Stimulated activated memory B cell treated with anti-CD40 and anti-IgM and Interleukin-4, amounts not matched to agents 10 μg/mL and 1 μg/mL and 100 μg/mL, for 72 hours (primary cell): Measurements from ENCODE around the gene LRRC37A2.
"Not testable (repeated sequence)": the region's sequence is repeated elsewhere in the genome, so short reads cannot be mapped to it uniquely, and the experiment has no call there.

Experiments
- ATAC-seq: fragments of 150-1000 bp; cut with Tn5 transposase; 2 replicates; pipeline ENCODE4 v1.10.0; 2021
- H3K27ac Mint-ChIP-seq: one replicate; pipeline ENCODE4 v1.8.0; 2022; ENCODE audit warnings: mild to moderate bottlenecking, mixed read lengths
- H3K27me3 Mint-ChIP-seq: one replicate; pipeline ENCODE4 v1.8.0; 2022; ENCODE audit warnings: mixed read lengths
- H3K36me3 Mint-ChIP-seq: one replicate; pipeline ENCODE4 v1.8.0; 2022; ENCODE audit warnings: mixed read lengths
- H3K4me1 Mint-ChIP-seq: one replicate; pipeline ENCODE4 v1.8.0; 2022; ENCODE audit warnings: mixed read lengths
- H3K4me3 Mint-ChIP-seq: one replicate; pipeline ENCODE4 v1.8.0; 2022; ENCODE audit warnings: mild to moderate bottlenecking, moderate library complexity, mixed read lengths
- H3K9me3 Mint-ChIP-seq: one replicate; pipeline ENCODE4 v1.8.0; 2022; ENCODE audit warnings: mixed read lengths

LRRC37A2 gene

GRCh38 chr17:46512168-46512567 lies at the start of gene LRRC37A2:
Gene LRRC37A2, plus strand, starts transcription at chr17:46512468. Its CDS starts 245 bp downstream, at chr17:46512713.
- ATAC-seq, H3K4me1 Mint-ChIP-seq, H3K27ac Mint-ChIP-seq, H3K27me3 Mint-ChIP-seq, H3K36me3 Mint-ChIP-seq, H3K9me3 Mint-ChIP-seq, H3K4me3 Mint-ChIP-seq: not testable (repeated sequence)

- H3K4me3 Mint-ChIP-seq, H3K4me1 Mint-ChIP-seq, H3K27me3 Mint-ChIP-seq, H3K27ac Mint-ChIP-seq, H3K36me3 Mint-ChIP-seq, ATAC-seq, H3K9me3 Mint-ChIP-seq: not testable (repeated sequence)
Observed at GRCh38 chr17:46467618-46468017, 44.6 kb upstream of the LRRC37A2 start.

DNA sequence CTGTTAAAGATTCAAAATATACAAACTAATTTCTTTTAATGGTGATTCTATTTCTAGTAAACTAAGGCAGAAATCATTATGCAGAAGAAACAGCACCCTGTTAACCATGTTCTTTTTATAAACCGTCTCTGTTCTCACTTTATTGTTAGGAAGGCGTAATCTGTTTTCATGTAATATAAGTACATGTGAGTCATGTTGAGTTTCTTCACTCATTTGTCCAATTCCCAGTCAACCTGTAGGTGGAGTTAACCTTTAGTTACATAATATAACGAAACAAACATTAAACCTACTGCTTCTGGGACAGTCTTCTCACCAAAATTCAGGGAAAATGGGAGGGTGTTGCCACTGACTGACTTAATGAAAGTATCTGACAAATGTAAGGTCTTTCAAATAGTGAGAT lies 37.8 kb upstream of the LRRC37A2 start:
- ATAC-seq, H3K27me3 Mint-ChIP-seq, H3K36me3 Mint-ChIP-seq, H3K27ac Mint-ChIP-seq, H3K9me3 Mint-ChIP-seq, H3K4me3 Mint-ChIP-seq, H3K4me1 Mint-ChIP-seq: not testable (repeated sequence)

DNA sequence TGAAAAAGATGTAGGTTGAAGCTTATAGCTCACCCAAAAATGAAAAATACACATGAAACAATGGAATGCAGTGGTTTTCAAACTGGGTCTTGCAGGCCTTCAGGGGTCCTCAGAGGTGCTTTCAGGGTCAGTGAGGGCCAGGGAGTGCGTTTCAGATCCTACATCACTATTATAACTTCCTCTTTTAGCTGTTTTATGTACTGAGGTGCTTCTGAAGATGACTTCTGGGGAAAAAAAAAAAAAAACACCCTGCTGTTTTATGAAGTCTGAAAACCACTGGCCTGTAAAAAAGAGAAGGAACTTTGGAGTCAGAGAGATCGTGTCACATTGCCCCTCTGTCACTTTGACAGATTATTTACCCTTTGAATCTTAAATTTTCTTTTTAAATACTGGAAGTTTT lies 36.7 kb upstream of the LRRC37A2 start:
- not testable (repeated sequence) for H3K4me3 Mint-ChIP-seq, ATAC-seq, H3K9me3 Mint-ChIP-seq, H3K27me3 Mint-ChIP-seq, H3K4me1 Mint-ChIP-seq, H3K27ac Mint-ChIP-seq, H3K36me3 Mint-ChIP-seq

DNA sequence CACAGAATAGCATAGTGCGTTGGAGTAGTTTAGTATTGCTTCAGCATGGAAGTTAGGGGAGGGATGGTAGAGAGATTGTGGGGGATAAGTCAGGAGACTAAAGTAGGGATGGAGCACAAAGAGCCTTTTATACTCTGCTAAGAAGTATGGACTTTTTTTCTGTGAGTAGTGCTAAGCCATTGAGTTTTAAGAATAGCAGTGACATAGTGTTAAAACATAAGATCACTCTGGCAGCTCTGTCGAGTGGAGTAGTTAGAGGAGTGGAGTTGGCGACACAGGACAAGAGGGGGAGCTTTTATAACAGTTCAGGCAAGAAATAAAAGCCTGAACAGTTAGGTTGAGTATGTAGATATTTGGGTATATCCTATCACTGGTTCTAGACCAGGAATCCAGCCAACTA lies 33.4 kb upstream of the LRRC37A2 start:
- H3K9me3 Mint-ChIP-seq, H3K4me1 Mint-ChIP-seq, H3K27me3 Mint-ChIP-seq, H3K36me3 Mint-ChIP-seq, H3K4me3 Mint-ChIP-seq, H3K27ac Mint-ChIP-seq, ATAC-seq: not testable (repeated sequence)

GRCh38 chr17:46481310-46481709 lies 31.0 kb upstream of the LRRC37A2 start:
- not testable (repeated sequence) for H3K27me3 Mint-ChIP-seq, H3K4me1 Mint-ChIP-seq, H3K9me3 Mint-ChIP-seq, H3K36me3 Mint-ChIP-seq, ATAC-seq, H3K27ac Mint-ChIP-seq, H3K4me3 Mint-ChIP-seq

DNA sequence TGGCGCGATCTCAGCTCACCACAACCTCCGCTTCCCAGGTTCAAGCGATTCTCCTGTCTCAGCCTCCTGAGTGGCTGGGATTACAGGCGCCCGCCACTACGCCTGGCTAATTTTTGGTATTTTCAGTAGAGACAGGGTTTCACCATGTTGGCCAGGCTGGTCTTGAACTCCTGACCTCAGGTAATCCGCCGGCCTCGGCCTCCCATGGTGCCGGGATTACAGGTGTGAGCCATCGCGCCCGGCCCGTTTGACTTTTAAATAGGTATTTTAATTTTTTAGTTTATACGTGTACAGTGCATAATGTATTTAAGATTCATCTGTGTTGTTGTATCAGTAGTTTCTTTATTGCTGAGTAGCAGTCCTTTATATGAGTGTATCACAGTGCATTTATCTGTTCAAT lies 20.2 kb upstream of the LRRC37A2 start:
- H3K9me3 Mint-ChIP-seq: not testable (repeated sequence)

DNA sequence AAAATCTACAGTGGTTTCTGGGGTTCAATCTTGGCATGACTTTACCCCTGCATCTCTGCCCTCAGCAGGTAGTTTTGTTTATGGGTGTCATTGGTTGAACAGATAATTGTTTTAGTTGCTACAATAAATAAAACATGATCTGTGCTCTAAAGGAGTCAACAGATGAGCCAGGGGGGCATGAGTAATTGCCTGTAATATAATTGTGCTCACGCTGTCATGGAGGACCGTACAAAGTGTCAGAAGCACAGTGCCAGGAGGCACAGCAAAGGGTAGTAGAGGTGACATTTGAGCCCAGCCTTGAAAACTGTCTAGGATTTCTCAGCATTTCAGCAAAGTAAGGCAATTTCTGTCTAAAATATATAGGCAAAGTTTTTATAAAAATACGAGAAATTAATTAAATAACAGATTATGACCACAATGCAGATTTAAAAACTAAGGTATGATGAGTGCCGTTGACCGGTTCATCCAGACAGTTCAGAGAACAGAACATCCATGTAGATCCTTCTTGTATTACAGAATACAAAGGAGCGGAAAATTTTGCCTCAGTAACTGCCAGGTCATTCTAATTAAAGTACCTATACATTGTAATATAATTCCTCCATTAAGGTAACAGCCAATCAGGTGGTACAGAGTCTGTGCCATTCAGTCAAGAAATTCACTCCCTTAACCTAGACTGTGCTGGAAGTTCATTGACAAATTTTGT lies 12.7 kb upstream of the LRRC37A2 start:
- not testable (repeated sequence) for H3K36me3 Mint-ChIP-seq, H3K27me3 Mint-ChIP-seq, H3K4me3 Mint-ChIP-seq, ATAC-seq, H3K4me1 Mint-ChIP-seq, H3K27ac Mint-ChIP-seq, H3K9me3 Mint-ChIP-seq

More for the DNA sequence above, 20.2 kb upstream of the LRRC37A2 start:
- not testable (repeated sequence) for H3K27ac Mint-ChIP-seq, H3K4me3 Mint-ChIP-seq, H3K4me1 Mint-ChIP-seq, H3K27me3 Mint-ChIP-seq, H3K36me3 Mint-ChIP-seq, ATAC-seq

DNA sequence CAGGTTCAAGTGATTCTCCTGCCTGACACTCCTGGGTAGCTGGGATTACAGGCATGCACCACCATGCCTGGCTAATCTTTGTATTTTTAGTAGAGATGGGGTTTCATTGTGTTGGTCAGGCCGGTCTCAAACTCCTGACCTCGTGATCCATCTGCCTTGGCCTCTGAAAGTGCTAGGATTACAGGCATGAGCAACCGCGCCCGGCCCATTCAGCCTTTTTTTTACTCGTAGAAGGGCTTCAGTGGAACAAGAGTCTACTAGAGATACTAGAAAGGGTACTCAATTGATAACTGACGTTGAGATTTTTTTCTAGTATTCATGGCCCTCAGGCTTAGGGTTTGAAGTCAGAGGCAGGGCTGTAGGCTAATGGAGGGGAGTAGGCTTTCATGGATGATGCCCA lies 6.4 kb upstream of the LRRC37A2 start:
- H3K27ac Mint-ChIP-seq: not testable (repeated sequence)

DNA sequence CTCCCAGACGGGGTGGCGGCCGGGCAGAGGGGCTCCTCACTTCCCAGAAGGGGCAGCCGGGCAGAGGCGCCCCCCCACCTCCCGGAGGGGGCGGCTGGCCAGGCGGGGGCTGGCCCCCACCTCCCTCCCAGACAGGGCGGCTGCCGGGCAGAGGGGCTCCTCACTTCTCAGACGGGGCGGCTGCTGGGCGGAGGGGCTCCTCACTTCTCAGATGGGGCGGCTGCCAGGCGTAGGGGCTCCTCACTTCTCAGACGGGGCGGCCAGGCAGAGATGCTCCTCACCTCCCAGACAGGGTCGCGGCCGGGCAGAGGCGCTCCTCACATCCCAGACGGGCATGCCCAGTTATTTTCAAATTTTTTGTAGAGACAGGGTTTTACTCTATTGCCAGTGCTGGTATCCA lies 22.4 kb downstream of the LRRC37A2 start:
- not testable (repeated sequence) for H3K9me3 Mint-ChIP-seq, ATAC-seq, H3K27ac Mint-ChIP-seq, H3K27me3 Mint-ChIP-seq, H3K4me3 Mint-ChIP-seq, H3K4me1 Mint-ChIP-seq, H3K36me3 Mint-ChIP-seq

More for the DNA sequence above, 6.4 kb upstream of the LRRC37A2 start:
- H3K4me3 Mint-ChIP-seq, H3K4me1 Mint-ChIP-seq, H3K36me3 Mint-ChIP-seq, ATAC-seq, H3K9me3 Mint-ChIP-seq, H3K27me3 Mint-ChIP-seq: not testable (repeated sequence)

GRCh38 chr17:46548607-46549006 lies 36.3 kb downstream of the LRRC37A2 start:
- not testable (repeated sequence) for H3K4me3 Mint-ChIP-seq, H3K27me3 Mint-ChIP-seq, H3K27ac Mint-ChIP-seq

GRCh38 chr17:46559155-46559554 lies 46.9 kb downstream of the LRRC37A2 start:
- H3K4me1 Mint-ChIP-seq, H3K27ac Mint-ChIP-seq, ATAC-seq, H3K27me3 Mint-ChIP-seq, H3K9me3 Mint-ChIP-seq, H3K4me3 Mint-ChIP-seq, H3K36me3 Mint-ChIP-seq: not testable (repeated sequence)

More at GRCh38 chr17:46548607-46549006, 36.3 kb downstream of the LRRC37A2 start:
- H3K36me3 Mint-ChIP-seq, H3K9me3 Mint-ChIP-seq, H3K4me1 Mint-ChIP-seq, ATAC-seq: not testable (repeated sequence)

DNA sequence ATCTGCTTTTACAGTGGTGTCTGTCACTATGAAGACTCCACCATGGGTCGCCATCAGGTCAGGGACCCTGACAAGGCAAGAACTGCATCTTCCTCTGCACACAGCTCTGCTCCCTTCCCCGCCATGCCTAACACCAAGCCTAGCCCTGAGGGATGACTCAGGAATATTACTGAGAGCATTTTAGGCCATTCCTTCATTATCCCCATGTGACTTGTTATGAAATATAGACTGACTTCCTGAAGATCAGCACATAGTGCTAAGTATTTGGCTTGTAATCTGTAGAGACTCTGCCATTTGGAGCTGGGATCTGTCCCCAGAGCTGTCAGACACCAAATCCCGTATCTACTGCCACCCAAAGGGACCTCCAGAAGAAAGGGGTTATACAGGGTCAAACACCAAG lies 47.8 kb downstream of the LRRC37A2 start:
- H3K4me1 Mint-ChIP-seq, H3K9me3 Mint-ChIP-seq, H3K27me3 Mint-ChIP-seq, H3K36me3 Mint-ChIP-seq, ATAC-seq, H3K27ac Mint-ChIP-seq, H3K4me3 Mint-ChIP-seq: not testable (repeated sequence)

GRCh38 chr17:46566284-46566683 lies 54.0 kb downstream of the LRRC37A2 start:
- peak; percentile 86 for ATAC-seq
- H3K4me1 Mint-ChIP-seq, H3K27me3 Mint-ChIP-seq, H3K4me3 Mint-ChIP-seq, H3K36me3 Mint-ChIP-seq, H3K27ac Mint-ChIP-seq, H3K9me3 Mint-ChIP-seq: not testable (repeated sequence)

DNA sequence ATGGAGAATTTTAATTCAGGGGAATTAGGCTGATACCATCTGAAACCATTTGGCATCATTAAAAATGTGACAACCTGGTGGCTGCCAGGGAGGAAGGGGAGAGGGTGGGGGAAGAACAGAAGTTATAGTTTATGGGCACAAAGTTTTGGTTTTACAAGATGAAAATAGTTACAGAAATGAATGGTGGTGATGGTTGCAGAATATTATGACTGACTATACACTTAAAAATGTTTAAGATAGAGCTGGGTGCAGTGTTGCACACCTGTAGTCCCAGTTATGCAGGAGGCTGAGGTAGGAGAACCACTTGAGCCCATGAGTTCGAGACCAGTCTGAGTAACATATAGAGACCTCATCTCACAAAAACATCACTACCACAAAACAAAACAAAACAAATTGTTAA lies 54.7 kb downstream of the LRRC37A2 start:
- not testable (repeated sequence) for H3K36me3 Mint-ChIP-seq

GRCh38 chr17:46571796-46572195 lies 59.5 kb downstream of the LRRC37A2 start:
- not testable (repeated sequence) for H3K4me1 Mint-ChIP-seq, ATAC-seq, H3K36me3 Mint-ChIP-seq, H3K9me3 Mint-ChIP-seq, H3K27me3 Mint-ChIP-seq, H3K27ac Mint-ChIP-seq, H3K4me3 Mint-ChIP-seq

More for the DNA sequence above, 54.7 kb downstream of the LRRC37A2 start:
- ATAC-seq, H3K27ac Mint-ChIP-seq, H3K4me3 Mint-ChIP-seq, H3K4me1 Mint-ChIP-seq, H3K9me3 Mint-ChIP-seq, H3K27me3 Mint-ChIP-seq: not testable (repeated sequence)
